WTC11 (cell line): ENCODE data around the gene GIGYF1.

Experiments used
- CREM ChIP-seq: sonication (generic); formaldehyde crosslinking; IDR thresholded peaks from 2 replicates; pipeline ENCODE4 v1.8.1; 2022; ENCODE audit warnings: mild to moderate bottlenecking, missing genetic modification reagents, moderate library complexity
- CTCF ChIP-seq: fragments of 200-600 bp; IDR thresholded peaks from 2 replicates; pipeline ENCODE4 v1.8.0; 2022; ENCODE audit warnings: antibody characterized with exemption
- E2F4 ChIP-seq: sonication (generic); formaldehyde crosslinking; IDR thresholded peaks from 2 replicates; pipeline ENCODE4 v1.8.1; 2022; ENCODE audit warnings: low read depth, mild to moderate bottlenecking, moderate library complexity, missing genetic modification reagents, borderline replicate concordance
- ELF4 ChIP-seq: sonication (generic); formaldehyde crosslinking; IDR thresholded peaks from 2 replicates; pipeline ENCODE4 v1.8.1; 2022; ENCODE audit warnings: low read depth, mild to moderate bottlenecking, moderate library complexity, missing genetic modification reagents
- FOXK1 ChIP-seq: sonication (generic); formaldehyde crosslinking; IDR thresholded peaks from 2 replicates; pipeline ENCODE4 v1.8.0; 2022; ENCODE audit warnings: mild to moderate bottlenecking, moderate library complexity, missing genetic modification reagents
- IRF1 ChIP-seq: sonication (generic); formaldehyde crosslinking; IDR thresholded peaks from 2 replicates; pipeline ENCODE4 v1.8.0; 2023; ENCODE audit warnings: missing genetic modification reagents
- JUN ChIP-seq: sonication (generic); formaldehyde crosslinking; IDR thresholded peaks from 2 replicates; pipeline ENCODE4 v1.8.0; 2023; ENCODE audit warnings: mild to moderate bottlenecking, missing genetic modification reagents
- NR3C1 ChIP-seq: sonication (generic); formaldehyde crosslinking; conservative IDR thresholded peaks from 2 replicates; pipeline ENCODE4 v1.8.1; 2023; ENCODE audit warnings: low read depth, mild to moderate bottlenecking, missing genetic modification reagents
- SOX15 ChIP-seq: fragments of 250-450 bp; sonication (Bioruptor Pico); IDR thresholded peaks from 2 replicates; pipeline ENCODE4 v1.9.0; 2021; ENCODE audit warnings: mild to moderate bottlenecking
- SP1 ChIP-seq: sonication (generic); formaldehyde crosslinking; conservative IDR thresholded peaks from 2 replicates; pipeline ENCODE4 v1.8.1; 2022; ENCODE audit warnings: missing genetic modification reagents
- TEAD4 ChIP-seq: sonication (generic); formaldehyde crosslinking; IDR thresholded peaks from 2 replicates; pipeline ENCODE4 v1.8.0; 2022; ENCODE audit warnings: mild to moderate bottlenecking, missing genetic modification reagents
- USF1 ChIP-seq: sonication (generic); formaldehyde crosslinking; IDR thresholded peaks from 2 replicates; pipeline ENCODE4 v1.8.0; 2022; ENCODE audit warnings: mild to moderate bottlenecking, missing genetic modification reagents
- USF2 ChIP-seq: sonication (generic); formaldehyde crosslinking; IDR thresholded peaks from 2 replicates; pipeline ENCODE4 v1.8.1; 2023; ENCODE audit warnings: mild to moderate bottlenecking, missing genetic modification reagents, moderate library complexity

- no peak; the same call in 1 of the 2 replicates for TF ChIP-seq CTCF
- TF ChIP-seq ELF4 (CRISPR knock-in tag), result no peak
- no peak for TF ChIP-seq E2F4 (CRISPR knock-in tag)
- TF ChIP-seq IRF1 (CRISPR knock-in tag), result no peak
- TF ChIP-seq FOXK1, result peak; percentile 51; the same call in 1 of the 2 replicates
- TF ChIP-seq SP1, result peak; percentile 53; the same call in 1 of the 2 replicates
- TF ChIP-seq CREM (CRISPR knock-in tag), result 0 out of 2 replicates have a peak, but pooled peaks have one; percentile 45
- 0 out of 2 replicates have a peak, but pooled peaks have one; percentile 57 for TF ChIP-seq USF1 (CRISPR knock-in tag)
- no peak for TF ChIP-seq NR3C1 (CRISPR knock-in tag)
- TF ChIP-seq SOX15 (CRISPR knock-in tag), result no peak
- no peak for TF ChIP-seq JUN
- no peak; the same call in 1 of the 2 replicates for TF ChIP-seq USF2 (CRISPR knock-in tag)
- TF ChIP-seq TEAD4 (CRISPR knock-in tag), result no peak
These were observed 60.9 kb downstream of the GIGYF1 start for GRCh38 chr7:100632951-100633717.
